Hepatocyte (in vitro differentiated cells): ENCODE results near the gene MSRB1. TPM values are rescaled to one million over a fixed set of nuclear protein-coding genes. Genes with fewer than 3 reads are reported as not detected.
"Not testable (repeated sequence)": the region's sequence is repeated elsewhere in the genome, so short reads cannot be mapped to it uniquely, and the experiment has no call there.

ENCODE experiments used
- DNase-seq: peaks from one replicate; pipeline ENCODE4 v3.0.0-alpha.2; 2016; ENCODE audit warnings: low spot score
- H2AFZ ChIP-seq: fragments of 200-600 bp; sonication (generic); 2 replicates; pipeline ENCODE4 v1.6.0; 2016; ENCODE audit warnings: antibody characterized with exemption, mild to moderate bottlenecking
- H3K27ac ChIP-seq: fragments of 200-600 bp; sonication (generic); 2 replicates; pipeline ENCODE4 v1.5.1; 2016; ENCODE audit warnings: mild to moderate bottlenecking
- H3K27me3 ChIP-seq: fragments of 200-600 bp; sonication (generic); 2 replicates; pipeline ENCODE4 v1.6.1; 2016
- H3K36me3 ChIP-seq: fragments of 200-600 bp; sonication (generic); replicated peaks from 2 replicates; pipeline ENCODE4 v1.5.1; 2016; ENCODE audit warnings: low read depth; ENCODE audit not compliant: insufficient read depth
- H3K4me1 ChIP-seq: fragments of 200-600 bp; sonication (generic); 2 replicates; pipeline ENCODE4 v1.5.1; 2016; ENCODE audit warnings: mild to moderate bottlenecking, moderate library complexity; ENCODE audit not compliant: insufficient read depth
- H3K4me2 ChIP-seq: fragments of 200-600 bp; sonication (generic); 2 replicates; pipeline ENCODE4 v1.6.0; 2016
- H3K4me3 ChIP-seq: fragments of 200-600 bp; sonication (generic); 2 replicates; pipeline ENCODE4 v1.5.1; 2016; ENCODE audit warnings: mild to moderate bottlenecking
- H3K79me2 ChIP-seq: fragments of 200-600 bp; sonication (generic); 2 replicates; pipeline ENCODE4 v1.6.0; 2017; ENCODE audit warnings: mild to moderate bottlenecking
- H3K9me2 ChIP-seq: fragments of 200-600 bp; sonication (generic); replicated peaks from 2 replicates; pipeline ENCODE4 v1.6.0; 2017; ENCODE audit warnings: mild to moderate bottlenecking; ENCODE audit not compliant: insufficient read depth
- H3K9me3 ChIP-seq: fragments of 200-600 bp; sonication (generic); 2 replicates; pipeline ENCODE4 v1.5.1; 2016; ENCODE audit warnings: low read depth, mild to moderate bottlenecking
- H4K20me1 ChIP-seq: fragments of 200-600 bp; sonication (generic); 2 replicates; pipeline ENCODE4 v1.6.0; 2016; ENCODE audit warnings: mild to moderate bottlenecking; ENCODE audit not compliant: insufficient read depth, poor library complexity, severe bottlenecking
- EZH2 ChIP-seq: fragments of 200-600 bp; sonication (generic); IDR thresholded peaks from 2 replicates; pipeline ENCODE4 v1.6.1; 2016; ENCODE audit warnings: antibody characterized with exemption, mild to moderate bottlenecking, borderline replicate concordance
- EZH2phosphoT487 ChIP-seq: fragments of 200-600 bp; sonication (generic); IDR thresholded peaks from one replicate; pipeline ENCODE4 v1.6.1; 2018; ENCODE audit warnings: antibody characterized with exemption, mild to moderate bottlenecking, low read depth, moderate library complexity; ENCODE audit not compliant: unreplicated experiment, severe bottlenecking
- WGBS: methylation state at CpG from one replicate; pipeline ENCODE4 v1.1.6; 2016; ENCODE audit warnings: low lambda C conversion rate; ENCODE audit errors: missing lambda C conversion rate; 5-methylcytosine and 5-hydroxymethylcytosine counted together
- polyA plus RNA-seq: library from polyadenylated mRNA; unstranded; fragments of >200 nt; fragmentation: Nextera tagmentation; extraction: Ambion mirVana; gene quantifications from 2 replicates; pipeline ENCODE4 v1.2.1, GENCODE V29; 2016
- total RNA-seq: library from RNA; depleted of rRNA; stranded (reverse); fragments of >200 nt; gene quantifications from 2 replicates; pipeline ENCODE4 v1.2.3, GENCODE V29; 2014
- TF ChIP-seq, protein P1 (sequence below): fragments of 200-600 bp; sonication (generic); IDR thresholded peaks from 2 replicates; pipeline ENCODE4 v1.5.1; 2016; ENCODE audit warnings: antibody characterized with exemption, mild to moderate bottlenecking; ENCODE audit not compliant: poor library complexity

MSRB1 gene
- total and polyA plus RNA-seq, 2 experiments from 2014 or later = 31.3 to 62.4 TPM

DNA sequence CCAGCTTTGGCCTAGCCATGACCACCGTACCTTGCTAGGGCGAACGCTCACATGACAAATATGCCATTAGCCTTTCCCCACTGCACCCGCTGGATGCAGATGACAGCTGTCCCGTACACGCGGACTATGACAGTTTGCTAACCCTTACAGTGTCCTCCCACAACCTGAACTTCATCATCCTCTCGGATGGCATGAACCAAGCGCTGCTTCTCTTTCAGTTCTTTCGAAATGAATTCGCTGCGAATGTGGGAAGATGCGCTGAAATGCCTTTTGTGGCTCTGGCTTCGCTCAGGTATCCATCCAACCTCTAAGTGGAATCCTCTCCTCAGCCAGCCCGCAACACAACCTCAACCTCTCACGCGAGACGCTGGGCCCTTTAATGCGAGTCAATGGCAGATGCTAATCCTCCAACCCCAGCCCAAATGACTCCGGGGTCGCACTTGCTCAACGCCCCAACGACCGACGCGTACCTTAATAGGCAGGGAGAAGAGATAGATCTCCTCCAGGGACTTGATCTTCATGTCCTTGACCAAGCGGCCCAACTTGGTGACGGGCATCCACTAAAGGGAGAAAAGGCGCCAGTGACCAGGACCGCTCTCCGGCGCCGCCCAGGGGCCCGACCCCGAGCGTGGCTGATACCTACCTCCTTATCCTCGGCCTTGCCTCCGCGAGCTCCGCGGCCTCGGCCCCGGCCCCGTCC is 21.0 kb upstream of the MSRB1 start:
- H3K4me3 ChIP-seq = peak overlapping the region; percentile 57
- TF ChIP-seq EZH2 (no peak), EZH2phosphoT487 (no peak)
- TF ChIP-seq, protein P1, sequence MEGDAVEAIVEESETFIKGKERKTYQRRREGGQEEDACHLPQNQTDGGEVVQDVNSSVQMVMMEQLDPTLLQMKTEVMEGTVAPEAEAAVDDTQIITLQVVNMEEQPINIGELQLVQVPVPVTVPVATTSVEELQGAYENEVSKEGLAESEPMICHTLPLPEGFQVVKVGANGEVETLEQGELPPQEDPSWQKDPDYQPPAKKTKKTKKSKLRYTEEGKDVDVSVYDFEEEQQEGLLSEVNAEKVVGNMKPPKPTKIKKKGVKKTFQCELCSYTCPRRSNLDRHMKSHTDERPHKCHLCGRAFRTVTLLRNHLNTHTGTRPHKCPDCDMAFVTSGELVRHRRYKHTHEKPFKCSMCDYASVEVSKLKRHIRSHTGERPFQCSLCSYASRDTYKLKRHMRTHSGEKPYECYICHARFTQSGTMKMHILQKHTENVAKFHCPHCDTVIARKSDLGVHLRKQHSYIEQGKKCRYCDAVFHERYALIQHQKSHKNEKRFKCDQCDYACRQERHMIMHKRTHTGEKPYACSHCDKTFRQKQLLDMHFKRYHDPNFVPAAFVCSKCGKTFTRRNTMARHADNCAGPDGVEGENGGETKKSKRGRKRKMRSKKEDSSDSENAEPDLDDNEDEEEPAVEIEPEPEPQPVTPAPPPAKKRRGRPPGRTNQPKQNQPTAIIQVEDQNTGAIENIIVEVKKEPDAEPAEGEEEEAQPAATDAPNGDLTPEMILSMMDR = peak; percentile 5
- H2AFZ ChIP-seq = no peak overlapping the region
- H4K20me1 ChIP-seq = peaks cover 26% of the 10 kb centered on the region
- peak; percentile 60 for DNase-seq
- H3K4me1 ChIP-seq = peaks cover 18% of the 10 kb centered on the region
- no peaks in the 10 kb centered on the region for H3K36me3 ChIP-seq
- no peaks in the 10 kb centered on the region for H3K9me2 ChIP-seq
- 3% methylated on average over 32 of the region's 44 CpGs for WGBS
- H3K27me3 ChIP-seq = no peaks in the 10 kb centered on the region
- peak overlapping the region; percentile 87 for H3K27ac ChIP-seq
- peaks cover 44% of the 10 kb centered on the region for H3K79me2 ChIP-seq
- peak overlapping the region; percentile 92 for H3K4me2 ChIP-seq
- H3K9me3 ChIP-seq = no peaks in the 10 kb centered on the region

DNA sequence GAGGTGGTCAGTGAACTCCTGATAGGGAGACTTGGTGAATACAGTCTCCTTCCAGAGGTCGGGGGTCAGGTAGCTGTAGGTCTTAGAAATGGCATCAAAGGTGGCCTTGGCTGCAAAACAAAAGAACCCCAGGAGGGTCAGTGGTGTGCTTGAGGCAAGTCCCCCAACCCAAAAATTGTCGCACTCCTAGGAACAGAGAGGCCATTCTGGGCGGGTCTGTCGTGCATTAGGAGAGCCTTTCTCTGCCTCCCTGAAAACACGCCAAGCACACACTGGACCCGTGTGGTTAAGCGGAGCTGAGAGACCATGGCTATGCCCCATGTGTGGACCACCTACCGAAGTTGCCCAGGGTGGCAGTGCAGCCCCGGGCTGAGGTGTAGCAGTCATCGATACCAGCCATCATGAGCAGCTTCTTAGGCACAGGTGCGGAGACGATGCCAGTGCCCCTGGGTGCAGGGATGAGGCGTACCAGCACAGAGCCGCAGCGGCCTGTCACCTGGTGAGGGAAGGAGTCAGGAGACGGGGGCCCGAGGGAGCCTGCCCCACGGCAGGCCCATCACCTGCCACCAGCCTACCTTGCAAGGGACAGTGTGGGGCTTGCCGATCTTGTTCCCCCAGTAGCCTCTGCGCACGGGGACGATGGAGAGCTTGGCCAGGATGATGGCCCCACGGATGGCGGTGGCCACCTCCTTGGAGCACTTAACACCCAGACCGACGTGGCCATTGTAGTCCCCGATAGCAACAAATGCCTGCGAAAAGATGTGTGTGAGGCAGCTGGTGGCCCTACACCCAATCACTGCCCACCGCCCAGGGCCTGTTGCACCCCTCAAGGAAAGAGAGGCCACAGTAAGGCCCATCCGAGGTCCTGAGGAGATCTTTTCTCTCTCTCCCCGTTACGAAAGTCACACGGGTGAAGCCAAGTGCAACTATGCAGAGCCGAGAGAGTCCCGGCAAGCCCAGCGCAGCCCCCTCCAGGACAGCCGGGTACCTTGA is 19.5 kb upstream of the MSRB1 start:
- H4K20me1 ChIP-seq = peaks cover 26% of the 10 kb centered on the region
- H3K79me2 ChIP-seq = peaks cover 44% of the 10 kb centered on the region
- WGBS = 90% methylated on average over 37 of the region's 37 CpGs

DNA sequence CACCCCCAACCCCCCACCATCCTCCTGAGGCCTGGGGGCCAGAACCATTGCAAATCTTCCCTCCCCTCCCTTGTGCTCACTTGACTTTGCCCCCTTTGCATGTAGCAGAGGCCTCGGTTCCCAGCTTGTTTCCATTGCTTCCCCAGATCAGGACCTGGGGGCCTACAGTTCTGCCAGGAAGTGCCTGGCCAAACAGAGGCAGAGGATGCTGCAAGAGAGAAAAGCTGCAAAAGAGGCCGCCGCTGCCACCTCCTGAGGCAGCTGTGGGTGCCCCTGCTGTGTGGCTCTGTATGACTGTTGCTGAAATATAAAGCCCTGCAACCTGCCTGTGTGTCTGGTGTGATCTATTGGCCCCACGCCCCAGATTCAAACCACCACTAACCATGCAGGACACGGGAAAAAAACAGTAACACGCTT is 18.7 kb upstream of the MSRB1 start:
- H3K4me1 ChIP-seq = peaks cover 19% of the 10 kb centered on the region
- H3K36me3 ChIP-seq = no peaks in the 10 kb centered on the region
- no peak overlapping the region for H3K27ac ChIP-seq
- no peaks in the 10 kb centered on the region for H3K9me3 ChIP-seq
- peak overlapping the region; percentile 85 for H3K4me2 ChIP-seq
- TF ChIP-seq, protein P1 = no peak
- TF ChIP-seq EZH2 (no peak), EZH2phosphoT487 (no peak)
- H3K4me3 ChIP-seq = no peak overlapping the region
- peaks cover 26% of the 10 kb centered on the region for H4K20me1 ChIP-seq
- H3K9me2 ChIP-seq = no peaks in the 10 kb centered on the region
- WGBS = 76% methylated on average over 6 of the region's 6 CpGs
- DNase-seq = no peak
- no peaks in the 10 kb centered on the region for H3K27me3 ChIP-seq
- no peak overlapping the region for H2AFZ ChIP-seq
- H3K79me2 ChIP-seq = peaks cover 44% of the 10 kb centered on the region

More for the DNA sequence above, 19.5 kb upstream of the MSRB1 start:
- Histone ChIP-seq H3K4me2 (peak overlapping the region; percentile 92), H3K4me1 (peaks cover 19% of the 10 kb centered on the region)
- not testable (repeated sequence) for DNase-seq, H3K9me3 ChIP-seq, H3K9me2 ChIP-seq, H3K4me3 ChIP-seq, H3K27ac ChIP-seq, H3K27me3 ChIP-seq, H2AFZ ChIP-seq, H3K36me3 ChIP-seq
